NCI-H345 treated with DMSO at 0.1 percent for 48 hours (cell line): ENCODE results near the gene GARNL3.

ENCODE experiments used
- DNase-seq: peaks from one replicate; lab custom pipeline; 2025; ENCODE audit not compliant: unreplicated experiment; lab: John Stamatoyannopoulos, UW

Gene GARNL3

GRCh38 chr9:127277770-127278169 is 13.2 kb downstream of the GARNL3 start:
- no peak for DNase-seq

- no peak for DNase-seq
Observed at GRCh38 chr9:127278372-127278771, 13.8 kb downstream of the GARNL3 start.

DNA sequence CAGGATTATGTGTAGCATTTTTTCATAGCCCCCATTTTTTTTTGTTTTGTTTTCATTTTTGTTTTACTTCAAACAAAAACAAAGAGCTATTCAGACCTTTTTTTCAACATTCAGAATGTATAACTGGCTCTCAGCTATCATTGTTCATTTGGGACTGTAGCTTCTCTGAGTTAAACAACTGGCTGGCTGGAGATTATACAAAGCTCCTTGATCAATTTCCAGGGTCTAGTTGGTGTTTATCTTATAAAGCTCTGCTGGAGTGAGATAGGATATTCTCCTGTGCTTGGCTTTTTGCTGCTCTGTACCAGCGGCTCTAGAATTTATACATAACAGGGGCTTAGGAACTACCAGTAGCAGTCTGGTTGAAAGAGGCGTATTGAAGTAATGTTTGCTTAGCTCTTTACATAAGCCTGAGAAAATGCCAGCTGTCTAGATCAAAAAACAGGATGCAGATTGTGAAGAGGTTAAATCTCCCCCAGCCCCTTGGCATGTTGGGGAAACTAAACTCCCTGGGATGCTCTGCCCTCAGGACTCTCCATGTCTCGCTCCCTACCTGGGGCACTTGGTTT is 15.2 kb downstream of the GARNL3 start:
- DNase-seq: peak; percentile 58

- no peak for DNase-seq
Observed at GRCh38 chr9:127280880-127281660, 16.5 kb downstream of the GARNL3 start.

DNA sequence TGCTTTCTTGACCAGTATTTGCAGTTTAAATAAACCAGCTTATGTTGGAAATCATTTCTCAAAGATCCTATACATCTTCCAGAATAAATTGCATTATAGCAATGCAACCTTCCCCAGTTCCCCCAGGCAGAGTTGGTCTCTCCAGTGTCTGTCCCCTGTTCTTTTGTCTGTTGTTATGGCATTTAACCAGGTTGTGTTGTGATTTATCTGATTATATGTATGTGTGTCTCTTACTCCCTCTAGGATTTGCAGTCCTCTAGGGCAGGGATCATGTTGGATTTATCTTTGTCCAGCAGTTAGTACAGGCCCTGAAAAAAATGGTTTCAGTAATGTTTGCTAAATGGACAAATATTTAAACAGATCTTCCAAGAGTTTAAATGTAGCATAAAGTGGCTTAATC is 17.3 kb downstream of the GARNL3 start:
- DNase-seq: no peak

DNA sequence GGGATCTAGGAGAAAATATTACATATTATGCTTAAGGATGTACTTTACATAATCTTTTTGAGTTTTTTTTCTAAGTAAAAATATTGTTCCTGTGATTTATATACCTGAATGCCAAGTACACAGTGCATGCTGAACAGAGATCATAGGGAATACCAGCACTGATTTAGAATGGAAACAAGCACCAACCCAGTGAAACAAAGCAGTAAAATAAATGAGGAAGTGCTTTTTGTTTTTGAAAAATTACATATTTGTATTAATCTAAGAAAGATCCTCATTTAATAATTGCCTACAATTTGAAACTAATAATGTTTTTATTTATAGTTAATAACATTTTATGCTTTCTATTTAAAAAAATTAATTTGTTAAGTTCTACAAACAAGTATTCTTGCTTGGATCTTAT is 18.0 kb downstream of the GARNL3 start:
- DNase-seq: no peak

- DNase-seq: no peak
Observed at GRCh38 chr9:127283135-127283534, 18.6 kb downstream of the GARNL3 start.

- no peak for DNase-seq
Observed at GRCh38 chr9:127283917-127284497, 19.4 kb downstream of the GARNL3 start.

DNA sequence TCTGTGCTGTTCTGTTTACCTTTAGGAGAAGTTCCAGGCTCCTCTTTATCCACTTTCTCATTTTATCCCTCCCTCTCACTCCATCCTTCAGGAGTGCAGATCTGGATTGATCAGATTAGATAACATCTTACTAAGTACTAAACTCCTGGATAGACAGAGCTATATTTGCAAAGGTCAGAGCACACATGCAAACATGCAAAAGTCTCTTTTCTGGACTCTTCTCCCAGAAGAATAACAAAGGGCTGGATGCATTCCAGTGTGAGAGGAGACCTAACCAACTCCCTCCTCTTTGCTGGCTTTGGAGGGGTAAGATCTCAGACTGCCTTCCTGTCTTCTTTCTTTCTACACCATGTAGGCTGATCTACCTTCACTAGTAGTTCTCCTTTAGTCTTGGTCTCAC is 21.4 kb downstream of the GARNL3 start:
- DNase-seq: no peak

DNA sequence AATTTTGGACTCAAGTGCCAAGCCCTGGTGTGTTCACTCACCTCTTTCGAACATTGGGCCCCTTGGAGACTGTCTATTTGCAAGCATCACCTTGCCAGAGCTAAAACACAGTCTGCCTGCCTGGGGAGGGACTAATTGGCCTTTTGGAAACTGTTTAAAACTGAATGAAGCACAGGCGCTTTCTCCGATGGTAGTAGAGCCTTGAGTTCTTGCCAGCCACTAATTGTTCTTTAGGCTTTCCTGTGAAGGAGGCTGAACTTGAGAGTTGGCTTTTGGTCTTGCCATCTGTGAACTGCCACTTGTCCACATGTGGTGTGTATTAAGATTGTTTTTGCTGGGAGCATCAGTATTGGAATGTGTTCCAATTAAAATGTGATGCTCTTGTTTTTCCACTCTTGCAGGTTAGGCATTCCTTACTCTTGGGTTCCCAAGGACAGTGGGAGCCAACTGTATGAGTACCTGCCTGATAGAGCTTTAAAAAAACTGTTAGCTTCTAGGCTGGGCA is 26.0 kb downstream of the GARNL3 start:
- no peak for DNase-seq

GRCh38 chr9:127291246-127291778 is 26.7 kb downstream of the GARNL3 start:
- no peak for DNase-seq

- DNase-seq: no peak
Observed at GRCh38 chr9:127292415-127292814, 27.8 kb downstream of the GARNL3 start.

GRCh38 chr9:127293328-127293727 is 28.8 kb downstream of the GARNL3 start:
- no peak for DNase-seq

GRCh38 chr9:127293767-127294166 is 29.2 kb downstream of the GARNL3 start:
- no peak for DNase-seq

- DNase-seq: no peak
Observed at GRCh38 chr9:127295005-127295404, 30.4 kb downstream of the GARNL3 start.

DNA sequence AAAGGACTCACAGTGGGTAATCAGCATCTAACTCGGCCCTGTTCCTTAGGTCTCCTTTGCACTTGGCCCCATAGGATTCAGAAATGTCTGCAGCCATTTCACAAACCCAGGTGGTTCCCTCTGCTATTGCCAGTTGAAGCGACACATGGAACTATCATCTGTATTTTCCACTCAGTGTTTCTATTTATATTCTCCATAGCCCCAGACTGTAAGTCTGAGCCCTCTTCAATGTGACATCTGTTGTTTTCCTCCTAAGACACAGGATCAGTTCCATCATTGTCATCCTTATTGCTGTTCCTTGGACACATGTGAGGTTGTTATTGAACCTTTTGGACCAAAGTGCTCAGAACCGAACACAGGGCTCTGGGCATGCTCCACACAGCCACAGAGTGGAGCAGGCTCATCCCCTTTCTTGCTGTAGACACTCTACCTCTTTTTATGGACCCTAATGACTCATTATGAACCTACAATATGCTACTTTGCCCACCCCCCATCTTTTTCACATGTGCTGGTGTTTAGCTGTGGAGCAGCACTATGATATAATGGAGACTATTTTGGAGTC is 36.4 kb downstream of the GARNL3 start:
- DNase-seq: no peak

DNA sequence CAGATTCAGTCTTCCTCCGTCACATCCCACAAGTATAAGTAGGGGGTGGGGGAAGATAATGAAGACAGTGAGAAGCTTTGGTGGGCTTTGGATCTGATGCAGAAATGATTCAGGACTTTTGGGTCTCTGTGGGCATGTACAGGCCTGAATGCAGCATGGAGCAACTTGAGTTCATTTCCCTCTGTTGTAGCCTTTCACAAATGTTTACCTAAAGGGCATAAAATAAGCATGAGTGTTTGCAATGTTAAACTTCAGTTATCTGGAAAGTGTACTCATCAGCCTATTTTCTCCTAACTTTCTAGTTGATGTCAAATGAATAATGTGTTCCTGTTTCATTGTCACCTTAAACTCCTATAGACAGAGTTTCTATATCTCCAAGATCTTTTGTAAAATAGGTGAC is 39.3 kb downstream of the GARNL3 start:
- DNase-seq: peak; percentile 16

DNA sequence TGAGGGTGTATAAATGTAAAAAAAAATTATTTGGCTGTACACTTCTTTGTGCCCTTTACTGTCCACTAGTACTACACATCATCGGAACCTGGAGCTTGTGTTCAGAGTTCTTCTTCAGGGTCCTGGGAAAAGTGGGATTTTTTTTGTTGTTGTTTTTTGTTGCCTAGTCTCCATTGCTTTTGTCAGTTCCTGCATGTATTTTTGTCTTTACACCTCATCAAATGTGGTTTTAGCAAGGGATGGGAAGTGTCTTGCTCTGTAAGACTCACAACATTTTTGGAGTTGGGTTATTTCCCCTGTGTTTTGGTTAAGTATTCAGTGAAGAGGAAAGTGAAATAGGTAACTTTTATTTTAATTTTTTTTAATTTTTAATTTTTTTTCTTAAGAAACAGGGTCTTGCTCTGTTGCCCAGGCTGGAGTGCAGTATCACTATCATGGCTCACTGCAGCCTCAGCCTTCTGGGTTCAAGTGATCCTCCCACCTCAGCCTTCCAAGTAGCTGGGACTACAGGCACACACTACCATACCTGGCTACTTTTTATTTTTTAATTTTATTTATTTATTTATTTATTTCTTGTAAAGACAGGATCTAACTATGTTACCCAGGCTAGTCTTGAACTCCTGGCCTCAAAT is 40.7 kb downstream of the GARNL3 start:
- no peak for DNase-seq

DNA sequence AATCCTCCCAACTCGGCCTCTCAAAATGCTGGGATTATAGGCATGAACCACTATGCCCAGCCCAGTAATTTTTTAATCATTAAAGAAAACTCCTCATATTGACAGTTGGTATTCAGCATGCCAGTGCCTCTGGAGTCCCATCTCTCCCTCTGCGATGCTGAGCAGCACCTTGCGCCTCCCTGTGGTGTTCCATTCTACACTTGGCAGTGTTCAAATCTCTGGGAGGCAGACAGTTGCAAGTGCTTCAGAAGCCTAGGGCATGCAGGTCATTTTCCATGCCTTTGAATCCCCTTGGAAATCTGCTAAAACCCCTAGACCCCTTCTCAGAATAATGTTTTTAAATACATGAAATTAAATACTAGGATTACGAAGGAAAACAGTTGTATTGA is 41.3 kb downstream of the GARNL3 start:
- no peak for DNase-seq

DNA sequence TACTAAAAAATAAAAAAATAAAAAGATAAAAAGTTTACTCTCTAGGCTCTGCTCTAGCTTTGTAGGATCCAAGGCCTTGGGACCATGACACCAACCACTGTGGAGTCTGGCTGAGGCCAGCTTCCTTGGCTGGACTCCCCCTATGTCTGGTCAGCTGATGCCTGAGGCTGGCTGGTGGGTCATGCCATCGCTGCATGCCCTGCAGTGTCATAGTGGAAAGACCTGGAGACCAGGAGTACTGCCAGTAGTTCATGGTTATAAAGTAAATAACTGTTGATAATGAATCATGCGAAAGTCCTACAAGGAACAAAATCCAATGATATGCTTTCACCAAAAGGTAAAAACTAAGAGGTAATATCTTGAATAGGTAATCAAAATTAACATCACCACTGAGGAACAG is 43.2 kb downstream of the GARNL3 start:
- no peak for DNase-seq
